BLaER1 (cell line): Measurements from ENCODE around the gene TEKT3.

Experiments used
- H3K27ac ChIP-seq: shearing (Covaris generic); formaldehyde crosslinking; 2 replicates; pipeline ENCODE4 v1.8.1; 2022
- H3K27me3 ChIP-seq: shearing (Covaris generic); formaldehyde crosslinking; 2 replicates; pipeline ENCODE4 v1.8.1; 2022
- H3K36me3 ChIP-seq: shearing (Covaris generic); formaldehyde crosslinking; 2 replicates; pipeline ENCODE4 v1.8.1; 2022
- H3K4me1 ChIP-seq: shearing (Covaris generic); formaldehyde crosslinking; 2 replicates; pipeline ENCODE4 v1.8.1; 2022
- H3K4me2 ChIP-seq: shearing (Covaris generic); formaldehyde crosslinking; 2 replicates; pipeline ENCODE4 v1.8.1; 2022
- H3K4me3 ChIP-seq: shearing (Covaris generic); formaldehyde crosslinking; 2 replicates; pipeline ENCODE4 v1.8.1; 2022
- H3K9ac ChIP-seq: shearing (Covaris generic); formaldehyde crosslinking; 2 replicates; pipeline ENCODE4 v1.8.1; 2022
- H3K9me3 ChIP-seq: shearing (Covaris generic); formaldehyde crosslinking; 2 replicates; pipeline ENCODE4 v1.8.1; 2022
- H4K20me1 ChIP-seq: shearing (Covaris generic); formaldehyde crosslinking; 2 replicates; pipeline ENCODE4 v1.8.1; 2022
- Cebpa-rat ChIP-seq: shearing (Covaris generic); IDR thresholded peaks from 2 replicates; pipeline ENCODE4 v1.8.1; 2022

TEKT3 gene

DNA sequence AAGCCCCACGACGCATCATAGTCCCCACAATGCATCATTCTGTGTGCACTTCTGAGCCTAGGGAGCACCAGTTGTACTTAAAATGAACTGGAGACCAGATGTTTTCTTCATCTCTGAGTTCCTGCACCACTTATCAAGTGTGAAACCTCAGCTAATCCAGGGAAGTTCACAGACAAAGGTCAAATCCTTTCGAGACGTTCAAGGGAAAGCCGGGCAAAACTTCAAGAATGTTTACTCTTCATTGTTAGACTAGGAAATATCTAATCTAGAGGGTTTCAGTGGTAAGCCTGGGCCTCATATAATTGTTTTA is 71.7 kb downstream of the TEKT3 start:
- TF ChIP-seq Cebpa-rat: no peak
- no peak overlapping the region for H3K9ac ChIP-seq
- peaks cover under 1% of the 10 kb centered on the region; the same call in 1 of the 2 replicates for H3K27me3 ChIP-seq
- H3K27ac ChIP-seq: no peak overlapping the region
- H3K9me3 ChIP-seq: no peaks in the 10 kb centered on the region
- no peaks in the 10 kb centered on the region for H3K4me1 ChIP-seq
- H3K4me3 ChIP-seq: no peak overlapping the region
- H4K20me1 ChIP-seq: no peaks in the 10 kb centered on the region
- no peak overlapping the region for H3K4me2 ChIP-seq
- H3K36me3 ChIP-seq: no peaks in the 10 kb centered on the region

DNA sequence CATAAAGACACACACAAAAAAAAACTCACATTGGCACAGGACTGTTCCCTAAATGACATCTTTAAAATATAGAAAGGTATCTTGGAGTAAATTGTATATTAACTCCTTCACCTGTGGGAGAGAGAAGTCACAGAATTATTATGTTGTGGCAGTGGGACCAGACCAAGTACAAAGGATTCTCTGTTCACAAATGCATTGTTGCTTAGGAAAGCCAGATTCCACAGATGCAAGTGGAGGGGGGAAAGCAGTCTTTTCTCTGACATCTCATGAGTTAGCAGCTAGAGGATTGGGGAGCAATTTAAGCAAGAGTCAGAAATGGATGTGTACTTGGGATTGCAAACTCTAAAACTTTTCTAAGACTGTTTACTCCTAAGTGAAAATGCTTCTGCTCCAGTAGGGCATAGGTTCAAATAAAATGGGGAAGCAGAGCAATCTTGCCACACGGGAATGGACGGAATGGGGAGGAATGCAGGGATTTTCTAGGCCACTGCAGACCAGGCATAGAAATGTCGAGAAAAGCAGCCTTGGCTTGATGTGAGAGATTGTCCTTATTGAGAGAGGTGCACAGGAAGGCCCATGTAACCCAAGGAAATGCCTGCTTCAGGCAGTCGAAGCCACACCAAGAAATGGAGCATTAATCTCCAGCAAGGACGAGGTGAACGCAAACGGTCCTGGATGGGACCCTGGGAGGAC is 72.2 kb downstream of the TEKT3 start:
- Histone ChIP-seq H4K20me1 (no peaks in the 10 kb centered on the region), H3K4me3 (no peak overlapping the region), H3K27me3 (peaks cover 4% of the 10 kb centered on the region; the same call in 1 of the 2 replicates), H3K4me1 (no peaks in the 10 kb centered on the region), H3K9ac (no peak overlapping the region), H3K27ac (no peak overlapping the region), H3K36me3 (no peaks in the 10 kb centered on the region), H3K4me2 (no peak overlapping the region), H3K9me3 (no peaks in the 10 kb centered on the region)
- TF ChIP-seq Cebpa-rat: no peak

DNA sequence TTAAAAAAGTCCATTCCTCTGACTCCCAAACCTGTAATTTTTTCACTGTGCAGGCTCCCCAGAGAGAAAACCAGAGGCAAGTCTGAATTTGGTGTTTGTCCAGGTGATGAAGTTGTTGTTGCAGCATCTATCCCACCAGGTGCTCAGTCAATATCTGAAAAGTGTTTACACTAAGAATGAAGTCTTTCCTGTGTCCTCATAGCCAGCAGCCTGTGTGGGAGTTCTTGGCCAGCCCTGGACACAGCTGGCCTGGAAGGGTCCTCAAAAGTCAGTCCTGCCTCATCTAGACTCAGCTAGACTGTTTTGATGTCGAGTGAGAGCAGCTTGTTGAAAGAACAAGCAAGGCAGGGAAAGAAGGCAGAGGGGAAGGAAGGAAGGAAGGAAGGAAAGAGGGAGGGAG is 72.9 kb downstream of the TEKT3 start:
- Histone ChIP-seq H3K9ac (no peak overlapping the region), H4K20me1 (no peaks in the 10 kb centered on the region), H3K27ac (no peak overlapping the region), H3K36me3 (no peaks in the 10 kb centered on the region), H3K4me2 (no peak overlapping the region), H3K9me3 (no peaks in the 10 kb centered on the region), H3K4me1 (no peaks in the 10 kb centered on the region), H3K4me3 (no peak overlapping the region), H3K27me3 (peaks cover 10% of the 10 kb centered on the region)
- TF ChIP-seq Cebpa-rat: no peak

DNA sequence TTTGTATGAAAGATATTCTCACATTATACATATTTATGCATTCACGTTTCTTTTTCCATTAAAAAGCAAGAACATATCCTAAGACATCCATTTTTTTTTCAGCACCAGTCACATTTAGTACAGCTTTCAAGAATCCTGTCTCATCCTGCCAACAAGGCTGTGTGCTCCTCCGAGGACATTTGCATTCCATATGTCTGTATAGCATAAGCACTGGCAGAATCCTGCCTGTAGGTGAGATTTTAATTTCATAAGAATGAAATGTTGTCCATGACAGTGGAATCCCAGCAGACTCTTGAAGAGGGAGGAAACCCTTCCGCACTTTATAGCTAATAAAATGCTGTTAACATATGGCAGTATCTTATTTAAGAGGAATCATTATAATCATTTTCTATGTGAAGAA is 73.4 kb downstream of the TEKT3 start:
- TF ChIP-seq Cebpa-rat: no peak
- Histone ChIP-seq H3K4me1 (no peaks in the 10 kb centered on the region), H3K36me3 (no peaks in the 10 kb centered on the region), H3K27ac (no peak overlapping the region), H4K20me1 (no peaks in the 10 kb centered on the region), H3K9ac (no peak overlapping the region), H3K4me2 (no peak overlapping the region), H3K9me3 (no peaks in the 10 kb centered on the region), H3K27me3 (peaks cover 15% of the 10 kb centered on the region), H3K4me3 (no peak overlapping the region)

DNA sequence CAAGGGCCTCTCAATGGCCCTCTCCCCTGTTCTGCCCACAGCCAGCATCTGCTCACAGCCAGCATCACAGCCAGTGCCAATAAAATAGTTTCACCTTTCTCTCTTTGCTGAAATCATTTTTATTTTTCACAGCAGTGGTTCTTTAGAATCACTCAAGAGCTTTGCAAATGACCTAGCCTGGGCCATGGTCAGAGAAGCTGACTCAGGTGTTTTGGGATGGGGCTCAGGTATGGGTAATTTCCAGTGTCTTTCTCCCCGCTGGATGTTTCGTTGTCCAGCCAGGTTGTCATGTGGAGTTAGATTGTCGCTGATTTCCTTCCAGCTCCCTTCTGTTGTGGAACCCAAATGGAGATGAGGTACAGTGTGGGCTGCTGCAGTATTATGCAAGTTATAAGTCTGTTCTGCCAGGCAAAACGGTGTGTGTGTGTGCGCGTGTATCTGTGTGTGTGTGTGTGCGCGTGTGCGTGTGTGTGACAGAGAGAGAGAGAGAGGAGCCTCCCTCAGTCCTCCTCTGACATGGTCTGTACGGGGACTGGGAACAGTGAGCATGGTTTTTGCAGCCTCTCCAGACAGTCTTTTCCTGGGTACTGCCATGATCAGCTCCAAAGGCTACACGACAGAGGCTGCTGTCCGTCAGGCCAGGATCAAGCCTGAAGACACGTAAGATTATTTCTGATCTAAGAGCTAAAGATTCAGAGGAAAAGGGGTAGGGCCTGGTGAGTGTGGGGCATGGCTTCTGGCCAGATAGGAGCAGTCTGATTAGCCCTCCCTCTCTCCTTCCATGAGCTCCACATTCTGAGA is 74.9 kb downstream of the TEKT3 start:
- Histone ChIP-seq H3K4me2 (no peak overlapping the region), H3K27ac (no peak overlapping the region), H4K20me1 (no peaks in the 10 kb centered on the region), H3K27me3 (peaks cover 29% of the 10 kb centered on the region), H3K36me3 (no peaks in the 10 kb centered on the region), H3K4me3 (no peak overlapping the region), H3K4me1 (peaks cover 2% of the 10 kb centered on the region), H3K9me3 (no peaks in the 10 kb centered on the region), H3K9ac (no peak overlapping the region)
- TF ChIP-seq Cebpa-rat: no peak

DNA sequence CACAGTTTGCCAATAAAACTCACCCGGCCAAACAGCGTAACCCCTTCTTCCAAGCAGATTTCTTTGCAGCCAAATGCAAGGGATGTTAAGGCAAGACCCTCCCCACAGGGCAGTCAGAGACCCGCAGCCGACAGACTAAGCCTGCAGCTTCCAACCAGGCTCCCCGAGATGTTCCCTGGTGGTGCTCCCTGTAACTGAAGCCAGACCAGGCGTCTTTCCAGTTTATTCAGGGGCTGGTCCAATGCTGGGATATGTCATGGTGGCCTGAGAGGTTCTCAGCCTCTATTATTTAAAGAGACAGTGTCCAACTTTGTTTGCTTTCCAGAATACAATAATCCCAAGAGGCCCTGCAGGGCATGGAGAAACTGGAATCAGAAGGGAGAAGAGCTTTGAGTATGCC is 76.3 kb downstream of the TEKT3 start, which contains the start of gene PMP22:
Gene PMP22 (minus strand): TSS at position 196 of the 400 bp plus-strand sequence. CDS start 4,599 bp downstream, outside the sequence.
- H3K4me1 ChIP-seq: peaks cover 10% of the 10 kb centered on the region
- H3K4me3 ChIP-seq: no peak within 1 kb of the TSS
- no peaks in the 10 kb centered on the region for H3K36me3 ChIP-seq
- TF ChIP-seq Cebpa-rat: no peak
- H3K27ac ChIP-seq: no peak within 1 kb of the TSS
- H3K4me2 ChIP-seq: no peak within 1 kb of the TSS
- H3K9me3 ChIP-seq: no peaks in the 10 kb centered on the region
- peaks cover 40% of the 10 kb centered on the region for H3K27me3 ChIP-seq
- no peaks in the 10 kb centered on the region for H4K20me1 ChIP-seq
- no peak within 1 kb of the TSS for H3K9ac ChIP-seq

DNA sequence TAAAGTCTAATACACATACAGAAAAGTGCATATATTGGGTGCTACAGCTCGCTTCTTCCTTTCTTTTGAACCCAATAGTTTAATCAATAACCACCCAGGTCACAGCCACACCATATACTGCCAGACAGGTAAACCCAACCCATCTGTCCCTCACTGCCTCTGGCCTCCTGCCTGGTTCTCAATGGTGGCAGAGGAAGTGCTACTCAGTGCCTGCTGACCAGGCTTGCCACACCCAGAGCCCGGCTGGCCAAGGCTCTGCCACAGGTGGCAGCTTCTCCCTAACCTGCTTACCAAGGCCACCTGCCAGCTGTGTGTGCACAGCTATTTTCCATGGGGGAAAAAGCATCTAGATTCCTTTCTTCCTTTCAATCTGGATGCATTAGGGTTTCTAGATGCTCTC is 76.9 kb downstream of the TEKT3 start:
- no peak overlapping the region for H3K27ac ChIP-seq
- no peak overlapping the region for H3K9ac ChIP-seq
- peaks cover 40% of the 10 kb centered on the region for H3K27me3 ChIP-seq
- H3K4me3 ChIP-seq: no peak overlapping the region
- H3K4me2 ChIP-seq: no peak overlapping the region
- no peaks in the 10 kb centered on the region for H3K9me3 ChIP-seq
- no peaks in the 10 kb centered on the region for H3K36me3 ChIP-seq
- H4K20me1 ChIP-seq: no peaks in the 10 kb centered on the region
- no peak for TF ChIP-seq Cebpa-rat
- H3K4me1 ChIP-seq: peaks cover 15% of the 10 kb centered on the region

DNA sequence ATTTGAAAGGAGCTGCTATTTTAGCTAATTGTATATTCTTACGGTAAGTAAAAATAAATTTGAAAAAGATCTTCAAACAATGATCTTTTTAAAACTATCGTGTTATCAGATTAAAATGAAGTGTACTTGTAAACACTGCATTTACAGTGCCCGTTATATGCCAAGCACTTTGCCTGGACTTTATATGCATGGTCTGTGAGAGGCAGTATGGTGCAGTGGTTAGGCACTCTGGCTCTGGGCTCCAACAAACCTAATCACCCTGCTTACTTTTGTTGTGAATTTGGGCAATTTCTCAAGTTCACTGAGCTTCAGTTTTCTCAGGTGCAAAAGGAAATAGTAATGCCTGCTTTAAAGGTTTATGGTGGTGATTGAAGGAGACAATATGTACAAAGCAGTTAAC is 77.7 kb downstream of the TEKT3 start:
- TF ChIP-seq Cebpa-rat: no peak
- no peaks in the 10 kb centered on the region for H3K36me3 ChIP-seq
- no peak overlapping the region for H3K4me3 ChIP-seq
- no peaks in the 10 kb centered on the region for H4K20me1 ChIP-seq
- H3K4me1 ChIP-seq: peaks cover 15% of the 10 kb centered on the region
- H3K4me2 ChIP-seq: no peak overlapping the region
- peaks cover 40% of the 10 kb centered on the region for H3K27me3 ChIP-seq
- no peaks in the 10 kb centered on the region for H3K9me3 ChIP-seq
- no peak overlapping the region for H3K27ac ChIP-seq
- no peak overlapping the region for H3K9ac ChIP-seq

DNA sequence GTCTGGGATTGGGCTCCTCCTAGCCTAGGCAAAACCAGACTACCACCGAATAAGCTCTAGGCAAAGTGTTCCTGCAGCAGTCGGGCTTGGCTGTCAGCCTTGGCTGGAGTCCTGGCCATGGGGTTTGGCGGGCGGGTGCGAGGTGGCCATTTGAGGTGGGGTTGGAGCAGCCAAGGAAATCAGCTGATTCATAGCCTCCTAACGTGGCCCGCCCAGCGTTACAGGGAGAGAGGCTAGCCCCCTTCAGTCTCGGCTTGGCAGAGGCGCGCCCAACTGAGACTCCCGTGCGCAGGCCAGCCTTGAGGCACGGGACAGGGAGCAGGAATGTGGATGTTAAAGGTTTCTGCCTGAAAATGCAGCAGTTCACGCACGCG is 78.2 kb downstream of the TEKT3 start:
- no peak overlapping the region for H3K9ac ChIP-seq
- H3K4me2 ChIP-seq: no peak overlapping the region
- no peak overlapping the region for H3K27ac ChIP-seq

More for the DNA sequence above, 78.2 kb downstream of the TEKT3 start:
- peaks cover 40% of the 10 kb centered on the region for H3K27me3 ChIP-seq
- no peak for TF ChIP-seq Cebpa-rat
- peaks cover 15% of the 10 kb centered on the region for H3K4me1 ChIP-seq
- no peaks in the 10 kb centered on the region for H3K9me3 ChIP-seq
- H4K20me1 ChIP-seq: no peaks in the 10 kb centered on the region
- H3K4me3 ChIP-seq: no peak overlapping the region
- no peaks in the 10 kb centered on the region for H3K36me3 ChIP-seq
